GM19240 (cell line): ENCODE results near the gene ANTXR1.

Source experiments
- DNase-seq: peaks from one replicate; pipeline ENCODE4 v3.0.0; 2011; ENCODE audit warnings: low spot score; ENCODE audit not compliant: insufficient read length

The ANTXR1 gene

DNA sequence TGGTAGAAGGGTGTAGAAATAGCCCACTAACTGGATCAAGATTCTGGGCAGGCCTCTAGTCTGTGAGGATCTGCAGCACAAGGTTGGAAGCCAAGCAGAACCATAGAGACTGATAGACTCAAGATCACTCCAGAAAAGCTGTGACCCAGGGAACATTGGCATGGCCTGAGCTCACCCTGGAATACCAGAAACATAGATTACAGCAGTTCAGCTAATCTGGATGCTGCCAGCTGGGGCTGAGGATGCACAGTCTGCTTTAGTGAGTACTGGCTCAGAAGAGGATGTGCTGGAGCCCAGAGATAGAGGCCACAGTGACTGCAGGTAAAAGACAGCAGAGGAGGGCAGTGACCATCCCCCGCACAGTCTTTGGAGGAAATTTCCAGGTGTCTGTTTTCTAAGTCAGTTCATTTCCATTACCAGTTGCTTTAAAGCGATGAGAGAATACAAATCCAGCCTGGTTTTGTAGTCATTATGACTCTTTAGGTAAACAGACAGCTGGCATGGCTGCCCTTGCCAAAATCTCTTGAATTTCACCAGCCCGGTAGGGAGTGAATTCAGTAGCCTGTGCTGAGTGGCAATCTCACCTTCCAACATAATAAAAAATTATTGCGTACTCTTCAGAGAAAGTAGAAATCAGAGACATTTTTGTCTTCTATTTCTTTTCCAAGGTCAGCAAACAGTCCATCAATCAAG, 119.2 kb downstream of the ANTXR1 start:
- no peak for DNase-seq

DNA sequence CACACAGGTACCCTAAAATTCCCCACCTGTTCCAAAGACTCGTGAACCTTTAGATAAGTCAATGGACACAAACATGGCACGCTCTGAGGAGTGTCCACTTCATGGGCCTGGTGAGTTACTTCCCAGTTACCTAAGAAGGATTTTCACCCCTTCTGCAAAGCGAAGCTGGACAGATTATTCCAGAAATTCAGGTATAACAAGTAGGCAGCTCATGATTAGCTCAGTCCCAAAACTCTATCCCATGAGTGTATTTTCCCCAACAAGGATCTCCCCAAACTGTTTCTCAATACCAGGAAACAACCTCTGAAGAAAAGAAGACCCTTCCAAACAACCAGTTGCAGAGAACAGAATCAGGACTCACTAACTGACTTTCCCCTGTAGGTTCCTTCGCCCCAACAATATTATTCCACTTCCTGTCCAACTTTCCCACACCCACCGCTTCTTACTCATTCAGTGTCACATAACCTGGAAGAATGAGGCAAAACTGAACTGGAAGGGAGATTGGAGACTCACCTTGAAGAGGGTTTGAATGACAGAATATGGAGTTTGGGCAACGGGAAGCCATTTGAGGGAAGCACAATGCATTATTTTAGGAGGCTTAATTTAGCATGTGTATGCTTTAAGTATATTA, 120.1 kb downstream of the ANTXR1 start:
- DNase-seq: no peak

DNA sequence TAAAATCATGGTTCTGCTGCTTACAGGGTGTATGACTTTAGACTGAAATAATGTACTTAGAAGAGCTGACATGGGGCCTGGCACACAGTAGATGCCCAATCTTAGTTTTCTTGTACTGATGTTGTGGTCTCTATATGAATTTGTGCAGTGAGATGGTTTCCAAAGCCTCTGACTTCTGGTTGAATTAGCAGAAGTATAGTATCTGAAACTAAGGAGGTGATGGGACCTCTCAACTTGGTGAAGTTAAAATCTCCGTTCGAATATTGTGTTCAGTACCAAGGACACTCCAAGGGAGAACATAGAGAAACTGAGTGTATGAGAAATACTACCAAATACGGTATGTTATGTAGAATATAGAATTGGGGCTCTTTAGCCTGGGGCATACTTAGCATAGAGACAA, 120.9 kb downstream of the ANTXR1 start:
- DNase-seq: no peak

DNA sequence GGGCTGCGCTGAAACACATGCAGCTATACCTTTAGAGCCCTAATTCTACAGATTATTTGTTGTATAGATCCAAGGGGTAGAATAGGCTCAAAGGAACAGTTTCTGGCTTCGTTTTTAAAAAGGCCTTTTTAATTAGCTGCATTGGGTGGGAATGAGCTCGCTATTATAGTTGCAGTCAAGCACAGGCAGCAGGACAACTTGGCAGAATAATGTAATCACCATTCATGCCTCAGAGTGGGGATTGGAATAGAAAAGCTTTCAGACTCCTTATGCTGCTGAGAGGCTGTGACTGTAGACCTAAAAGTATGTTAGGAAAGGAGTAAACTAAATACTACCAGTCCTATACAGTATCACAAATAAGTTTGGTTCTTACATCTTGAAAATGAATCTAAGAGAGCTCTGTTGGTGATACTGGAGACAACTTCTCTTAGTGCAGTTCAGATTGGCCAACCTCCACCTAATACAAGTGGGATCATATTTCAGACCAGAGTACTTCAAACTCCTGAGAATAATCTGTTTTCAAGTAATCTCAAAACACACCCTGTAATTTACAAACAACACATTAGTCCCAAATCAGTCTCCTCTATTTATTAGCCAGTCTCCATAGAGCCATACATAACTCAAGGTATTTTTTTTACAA, 121.4 kb downstream of the ANTXR1 start:
- no peak for DNase-seq

DNA sequence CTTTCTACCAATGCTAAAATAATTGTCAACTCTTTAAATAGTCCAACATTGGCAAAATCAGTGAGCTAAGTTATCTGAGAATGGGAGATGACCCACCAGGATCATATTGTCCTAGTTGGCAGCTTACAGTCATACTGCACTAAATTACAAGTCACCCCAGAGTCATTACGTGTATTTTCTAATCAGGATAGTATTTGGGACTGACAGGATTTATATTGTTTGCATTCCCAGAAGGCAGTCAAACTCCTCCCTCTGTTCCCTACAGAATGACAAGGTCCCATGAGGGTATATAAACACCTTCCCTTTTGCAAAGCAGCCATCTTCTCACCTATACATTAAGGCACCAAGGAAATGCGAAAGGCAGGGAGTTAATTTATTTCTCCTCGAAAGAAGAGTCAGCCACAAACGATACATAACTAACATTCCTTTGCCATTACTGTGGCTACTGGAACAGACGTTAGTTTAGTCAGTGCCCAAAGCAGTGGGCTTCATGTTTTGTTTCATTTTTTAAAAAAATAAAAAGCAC, 125.3 kb downstream of the ANTXR1 start:
- no peak for DNase-seq

DNA sequence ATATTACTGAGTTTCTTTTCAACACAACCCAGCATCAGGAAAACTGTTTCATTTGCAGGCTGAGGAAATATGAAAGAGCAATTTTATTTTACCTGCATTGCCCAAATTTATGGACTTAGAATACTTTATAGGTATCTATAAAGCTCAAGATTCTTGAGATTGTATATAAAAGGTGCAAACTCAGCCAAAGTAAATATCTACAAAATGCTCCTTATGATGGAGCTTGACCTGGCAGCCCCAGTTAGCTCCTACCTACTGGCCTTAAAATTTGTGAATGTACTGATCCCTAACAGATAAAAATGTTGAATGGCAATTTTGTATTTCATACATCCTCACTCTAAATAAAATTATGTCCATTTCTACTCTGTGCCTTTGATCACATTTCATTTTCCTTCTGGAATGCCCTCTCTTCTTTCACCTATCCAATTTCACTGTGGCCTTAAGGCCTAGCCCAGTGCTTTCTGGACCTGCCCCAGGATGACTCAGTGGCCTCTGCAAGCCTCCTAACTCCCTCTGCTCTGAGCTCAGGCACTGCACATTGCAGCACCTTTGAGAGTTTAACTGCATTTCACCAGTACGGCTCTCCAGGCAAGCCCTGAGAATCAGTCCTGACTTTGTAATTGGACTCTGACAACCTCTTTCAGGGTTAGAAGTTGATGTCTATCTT, 125.9 kb downstream of the ANTXR1 start:
- DNase-seq: no peak

DNA sequence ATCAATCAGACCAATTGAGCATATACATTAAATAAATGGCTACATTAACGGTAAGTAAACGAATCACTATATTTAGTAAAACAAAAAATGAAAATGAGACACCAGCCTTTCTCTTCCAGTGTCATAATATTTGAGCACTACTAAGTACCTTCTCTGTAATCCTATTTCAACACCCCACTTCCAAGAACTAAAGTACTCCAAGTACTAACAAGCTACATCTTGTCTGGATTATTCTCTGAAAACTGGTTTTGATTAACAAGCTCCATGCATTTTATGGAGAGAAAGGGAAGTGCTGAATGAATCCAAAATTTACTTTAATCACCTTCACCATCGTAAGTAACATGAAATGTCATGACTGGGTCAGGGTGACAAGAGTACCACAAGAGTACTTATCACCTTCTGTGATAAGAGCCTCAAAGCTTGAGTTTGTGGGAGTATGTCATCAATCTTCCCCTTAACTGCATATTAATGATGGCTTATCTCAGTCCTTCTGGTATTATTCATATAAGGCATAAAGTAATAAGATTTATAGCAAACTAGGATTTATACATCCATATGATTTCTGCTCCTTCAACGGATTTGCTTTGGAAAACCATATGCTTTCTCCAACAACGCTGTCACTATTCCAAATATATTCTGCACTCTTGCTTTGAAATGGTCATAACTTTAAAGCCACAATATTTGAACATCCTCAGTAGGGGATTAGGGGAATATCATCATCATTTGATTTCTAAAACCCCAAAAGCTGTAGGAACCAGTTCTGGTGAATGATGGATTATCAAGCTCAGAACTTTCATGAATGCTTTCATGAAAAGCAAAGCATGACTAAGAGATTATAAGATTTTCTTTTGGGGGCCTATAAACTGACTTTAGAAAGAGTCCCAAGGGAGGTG, 127.0 kb downstream of the ANTXR1 start:
- DNase-seq: no peak

DNA sequence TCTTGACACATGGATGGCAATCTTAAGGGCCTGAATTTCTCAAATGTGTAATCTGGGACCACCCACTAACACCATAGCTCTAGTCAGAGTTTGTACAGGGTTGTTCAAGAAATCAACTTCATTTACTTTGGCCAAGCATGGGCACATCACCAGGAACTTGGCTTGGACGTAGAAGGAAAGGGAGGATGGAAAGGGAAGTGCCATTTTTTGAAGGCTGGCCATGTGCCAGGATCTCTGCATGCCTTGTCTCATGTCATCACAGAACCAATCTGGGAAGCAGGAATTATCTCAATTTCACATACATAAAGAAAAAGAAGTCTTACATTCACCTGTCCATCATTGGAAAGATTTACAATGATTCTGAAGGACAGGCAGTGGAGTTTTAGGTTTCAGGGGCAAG, 128.1 kb downstream of the ANTXR1 start:
- no peak for DNase-seq

DNA sequence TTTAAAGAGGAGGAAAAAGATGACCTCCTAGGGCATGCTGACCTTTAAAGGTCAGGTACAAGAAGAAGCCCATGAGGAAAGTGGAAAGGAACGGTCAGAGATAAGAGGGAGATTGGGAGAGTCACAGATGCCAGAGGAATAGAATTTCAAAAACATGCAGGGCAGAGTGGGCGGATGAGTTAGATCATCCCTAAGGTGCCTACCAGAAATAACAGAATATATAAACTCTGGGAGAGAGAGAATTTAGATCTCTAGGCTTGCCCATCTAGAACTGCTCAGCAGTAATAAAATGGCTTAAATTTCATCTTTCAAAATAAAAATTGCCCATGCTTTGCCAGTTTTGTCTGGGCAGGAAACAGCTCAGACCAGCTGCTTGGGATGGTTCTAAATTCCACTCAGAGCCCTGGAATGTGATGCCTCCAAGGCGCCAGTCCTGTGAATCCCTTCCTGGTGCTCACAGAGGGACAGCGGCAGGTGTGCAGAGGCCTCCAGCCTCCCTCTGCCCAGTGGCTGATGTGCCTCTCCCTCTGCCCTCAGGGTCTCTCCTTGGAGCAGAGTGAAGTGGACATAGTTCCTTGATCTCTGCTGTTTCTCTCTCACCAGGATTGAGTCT, 130.9 kb downstream of the ANTXR1 start:
- DNase-seq: no peak

DNA sequence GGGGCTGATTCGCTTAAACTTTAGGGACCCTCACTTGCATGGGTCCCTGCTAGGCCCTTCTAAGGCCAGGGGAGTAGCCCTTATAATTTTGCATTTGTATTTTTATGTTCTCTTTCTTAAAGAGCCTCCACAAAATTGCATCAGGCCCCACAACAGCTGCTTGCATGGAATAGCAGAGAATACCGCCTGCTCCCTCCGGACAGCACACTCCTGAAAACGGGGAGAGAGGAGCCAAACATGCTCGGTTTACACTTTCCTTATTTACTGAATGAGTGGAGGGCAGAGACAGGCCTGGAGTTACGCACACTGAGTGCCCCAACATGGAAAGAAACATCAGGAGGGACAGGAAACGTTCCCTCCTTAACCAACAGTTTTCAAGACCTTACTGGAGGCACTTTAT, 132.2 kb downstream of the ANTXR1 start:
- DNase-seq: no peak

DNA sequence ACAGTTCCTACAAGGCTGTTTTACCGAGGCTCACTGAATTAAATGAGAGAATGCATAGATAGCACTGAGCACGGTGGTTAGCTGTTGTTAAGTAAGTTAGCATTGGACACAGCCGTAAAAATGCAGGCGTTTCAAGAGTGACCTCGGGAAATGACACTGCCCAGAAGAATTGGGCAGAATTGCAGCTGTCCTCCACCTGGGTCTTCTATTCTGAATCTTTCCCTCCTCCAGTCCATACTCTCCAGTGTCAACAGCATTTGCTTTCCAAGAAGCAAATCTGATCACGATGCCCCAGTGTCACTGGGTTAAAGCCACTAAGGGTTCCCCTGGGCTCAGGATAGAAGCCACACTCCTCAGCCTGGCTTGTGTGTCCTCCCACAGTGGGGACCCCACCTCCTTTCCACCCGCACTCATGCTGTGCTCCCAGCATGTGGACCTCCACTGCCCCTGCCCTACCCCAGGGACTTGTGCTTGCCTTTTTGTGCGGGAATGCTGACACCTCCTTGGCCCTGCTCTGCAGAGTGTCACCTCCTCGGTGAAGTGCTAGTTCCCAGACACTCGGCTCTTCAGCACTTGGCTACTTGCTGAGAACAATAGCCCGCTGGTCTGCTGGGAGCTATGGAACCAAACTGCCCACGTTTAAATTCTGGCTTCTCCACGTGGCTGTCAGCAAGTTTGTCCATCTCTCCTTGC, 135.0 kb downstream of the ANTXR1 start:
- DNase-seq: no peak

DNA sequence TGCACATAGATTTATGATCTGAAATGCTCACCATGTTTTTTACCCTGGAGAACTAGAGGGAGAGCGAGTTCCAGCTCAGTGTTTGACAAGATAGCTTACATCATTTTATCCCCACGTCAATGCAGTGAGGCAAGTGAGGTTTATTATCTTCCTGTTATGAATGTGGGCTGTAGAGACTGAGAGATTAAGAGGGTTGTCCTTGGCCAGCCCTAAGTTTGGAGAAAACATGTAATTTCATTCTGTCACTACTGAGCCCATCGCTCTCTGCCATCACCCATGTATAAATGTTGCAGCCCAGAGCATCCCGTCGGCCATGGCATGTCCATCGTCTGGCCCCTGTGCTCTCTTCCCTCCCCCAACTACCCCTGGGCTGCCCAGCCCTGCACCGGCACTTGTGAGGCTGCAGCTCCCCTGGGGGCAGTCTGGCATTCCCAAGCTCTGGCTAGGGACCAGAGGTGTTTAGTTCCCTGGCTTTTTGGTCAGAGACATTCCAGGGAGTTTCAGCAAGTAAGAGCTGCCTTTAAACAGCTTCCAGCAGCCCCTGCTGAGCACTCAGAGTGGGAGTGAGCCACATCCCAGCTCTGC, 136.7 kb downstream of the ANTXR1 start:
- DNase-seq: no peak

DNA sequence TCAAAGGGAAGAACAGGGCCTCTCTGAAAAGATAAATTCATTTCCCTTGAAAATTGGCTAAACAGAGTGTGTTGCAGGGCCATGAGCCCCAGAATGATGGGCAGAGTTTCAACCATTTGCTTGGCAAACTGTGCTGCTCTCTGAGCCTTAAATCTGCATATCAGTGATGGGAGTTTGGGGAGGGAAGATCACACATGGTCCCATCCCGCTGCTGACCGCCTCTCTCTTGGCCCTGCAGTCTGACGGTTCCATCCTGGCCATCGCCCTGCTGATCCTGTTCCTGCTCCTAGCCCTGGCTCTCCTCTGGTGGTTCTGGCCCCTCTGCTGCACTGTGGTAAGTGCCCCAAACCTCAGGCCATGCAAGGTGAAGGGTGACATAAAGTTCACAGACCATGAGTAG, 139.0 kb downstream of the ANTXR1 start:
- DNase-seq: no peak

DNA sequence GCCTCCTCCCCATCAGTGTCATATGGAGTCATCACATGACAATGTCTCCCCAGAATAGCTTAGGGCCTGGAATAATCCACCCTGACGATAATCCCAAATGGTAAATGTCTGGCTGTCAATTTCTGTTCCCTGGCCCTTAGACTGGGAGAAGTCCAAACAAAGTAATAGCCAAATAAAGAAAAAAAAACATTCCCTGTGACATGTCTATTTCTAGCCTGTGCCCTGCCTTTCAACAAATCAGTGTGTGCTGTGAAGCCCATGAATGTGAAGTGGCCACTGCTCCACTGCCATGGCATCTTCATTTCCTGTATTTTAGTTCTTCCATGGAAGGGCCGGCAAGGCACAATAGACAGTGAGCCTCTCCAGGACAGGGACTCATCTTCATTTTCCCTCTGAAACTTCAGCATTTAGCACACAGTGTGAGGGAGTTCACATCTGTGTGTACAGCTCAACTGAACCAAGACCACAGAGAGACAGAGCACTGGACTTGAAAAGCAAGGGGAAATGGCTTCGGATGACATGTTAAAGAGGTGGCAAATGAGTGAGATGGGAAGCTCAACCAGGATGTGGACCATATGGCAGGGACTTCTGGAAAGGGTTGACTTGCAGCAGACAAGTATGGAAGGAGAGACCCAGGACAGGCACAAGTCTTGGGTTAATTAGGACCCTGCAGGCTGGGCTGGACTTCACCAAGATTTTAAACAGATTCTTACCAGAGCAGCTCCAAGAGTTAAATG, 140.0 kb downstream of the ANTXR1 start:
- DNase-seq: no peak

DNA sequence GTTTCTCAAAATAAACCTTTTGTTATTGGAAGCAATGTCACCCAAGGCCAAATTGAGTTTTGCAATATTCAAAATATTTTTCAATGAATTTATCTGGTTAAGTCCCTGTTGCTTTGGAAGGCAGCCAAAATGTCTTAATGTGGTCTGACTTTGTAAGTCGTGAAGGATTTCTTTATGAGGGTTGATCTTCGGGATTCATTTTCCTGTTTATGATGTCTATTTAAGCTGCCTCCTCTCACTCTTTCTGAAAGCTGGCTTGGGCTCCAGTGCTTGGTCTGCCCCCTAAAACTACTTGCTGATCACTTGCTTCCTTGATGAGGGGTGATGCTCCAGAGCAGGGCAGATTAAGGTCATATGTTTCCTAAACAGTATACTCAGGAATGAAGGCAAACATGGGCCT, 141.1 kb downstream of the ANTXR1 start:
- no peak for DNase-seq

DNA sequence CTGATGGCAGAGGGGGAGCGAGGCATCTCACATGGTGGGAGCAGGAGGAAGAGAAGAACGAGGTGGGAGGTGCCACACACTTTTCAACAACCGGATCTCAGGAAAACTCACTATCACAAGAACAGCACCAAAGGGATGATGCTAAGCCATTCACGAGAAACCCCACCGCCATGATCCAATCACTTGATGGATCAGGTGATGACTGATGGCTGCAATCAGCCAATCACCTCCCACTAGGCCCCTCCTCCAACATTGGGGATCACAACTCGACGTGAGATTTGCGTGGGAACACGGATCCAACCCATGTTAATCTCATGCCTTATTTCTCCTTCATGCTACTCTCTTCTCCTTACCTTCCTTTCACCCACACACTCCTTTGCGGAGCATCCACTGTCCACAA, 143.6 kb downstream of the ANTXR1 start:
- no peak for DNase-seq

DNA sequence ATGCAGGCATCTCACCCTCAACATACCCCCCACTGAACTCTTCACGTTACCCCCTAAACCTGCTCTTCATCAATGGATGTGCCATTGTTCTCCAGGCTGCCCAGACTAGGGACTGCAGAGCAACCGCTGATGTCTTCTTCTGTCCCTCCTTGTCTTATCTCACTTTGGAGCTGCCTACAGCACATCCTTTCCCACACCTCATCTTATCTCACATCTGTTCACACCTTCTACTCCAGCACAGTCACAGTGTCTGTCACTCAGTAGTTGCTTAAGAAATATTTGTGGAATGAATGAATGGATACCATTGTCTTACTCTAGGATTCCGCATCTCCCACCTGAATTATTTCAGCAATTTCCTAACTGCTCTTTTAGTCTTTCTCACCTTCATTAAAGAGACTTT, 144.5 kb downstream of the ANTXR1 start:
- no peak for DNase-seq

DNA sequence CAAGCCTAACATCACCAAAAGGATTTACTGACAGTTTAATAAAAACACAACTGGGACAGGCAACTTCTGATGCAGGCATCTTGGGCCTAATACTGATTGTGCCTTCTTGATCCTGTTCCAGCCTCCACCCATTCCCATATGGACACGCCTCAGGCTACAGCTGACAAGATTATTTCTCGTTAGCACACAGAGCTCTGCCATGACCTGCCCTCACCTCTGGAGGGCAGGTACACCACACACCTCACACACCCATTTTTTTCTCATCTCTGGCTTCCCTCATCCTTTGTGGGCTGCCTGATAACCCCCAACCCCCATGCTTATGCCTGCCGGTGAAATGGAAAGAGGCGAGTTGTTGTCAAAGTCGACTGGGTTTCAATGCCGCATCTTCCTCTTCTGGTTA, 147.0 kb downstream of the ANTXR1 start:
- no peak for DNase-seq

DNA sequence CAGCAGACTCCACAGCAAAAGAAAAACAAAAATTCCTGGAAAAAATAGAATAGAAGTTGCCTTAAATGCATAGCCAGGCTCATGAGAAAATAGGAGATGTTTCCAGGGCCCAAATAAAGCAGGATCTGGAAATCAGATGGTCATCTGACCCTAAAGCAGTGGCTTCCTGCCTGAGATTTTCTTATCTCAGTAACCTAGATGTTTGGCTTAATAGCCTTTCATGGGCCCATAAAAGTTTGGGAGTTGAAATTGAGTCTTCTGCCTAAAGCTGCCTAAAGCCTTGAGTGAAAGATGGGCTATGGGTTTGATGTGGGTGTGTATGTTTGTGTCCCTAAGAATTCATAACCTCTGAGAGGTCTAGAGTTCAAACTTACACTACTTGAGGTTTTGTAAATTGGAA, 149.1 kb downstream of the ANTXR1 start:
- no peak for DNase-seq
